OCI-LY3 (cell line): ENCODE results near the gene PWP1.

Source experiments
- CTCF ChIP-seq: fragments of 200-600, 300-600 bp; sonication (generic); IDR thresholded peaks from 2 replicates; pipeline ENCODE4 v1.5.1; 2014; ENCODE audit warnings: antibody characterized with exemption, low read length, low read depth
- EZH2phosphoT487 ChIP-seq: fragments of 200-600 bp; shearing (Covaris generic); IDR thresholded peaks from 2 replicates; pipeline ENCODE4 v1.6.1; 2018; ENCODE audit warnings: antibody characterized with exemption, mixed run types, low read depth

- TF ChIP-seq EZH2phosphoT487 (no peak), CTCF (no peak)
Measured at GRCh38 chr12:107650977-107651376, 34.6 kb upstream of the PWP1 start.
